Activated naive CD4-positive, alpha-beta T cell treated with anti-CD3 and anti-CD28 coated beads, Interleukin-2, amount 50 U/mL, for 24 hours (primary cell): ENCODE measurements around the gene SIPA1L3.

ENCODE experiments used
- H3K27ac Mint-ChIP-seq: one replicate; pipeline ENCODE4 v1.8.0; 2021; ENCODE audit warnings: mild to moderate bottlenecking, mixed read lengths
- H3K27me3 Mint-ChIP-seq: one replicate; pipeline ENCODE4 v1.8.0; 2021; ENCODE audit warnings: mixed read lengths
- H3K36me3 Mint-ChIP-seq: one replicate; pipeline ENCODE4 v1.8.0; 2021; ENCODE audit warnings: mixed read lengths
- H3K4me1 Mint-ChIP-seq: one replicate; pipeline ENCODE4 v1.8.0; 2021; ENCODE audit warnings: mixed read lengths
- H3K4me3 Mint-ChIP-seq: one replicate; pipeline ENCODE4 v1.8.0; 2021; ENCODE audit warnings: mild to moderate bottlenecking, mixed read lengths
- H3K9me3 Mint-ChIP-seq: one replicate; pipeline ENCODE4 v1.8.0; 2021; ENCODE audit warnings: mixed read lengths

Gene SIPA1L3

DNA sequence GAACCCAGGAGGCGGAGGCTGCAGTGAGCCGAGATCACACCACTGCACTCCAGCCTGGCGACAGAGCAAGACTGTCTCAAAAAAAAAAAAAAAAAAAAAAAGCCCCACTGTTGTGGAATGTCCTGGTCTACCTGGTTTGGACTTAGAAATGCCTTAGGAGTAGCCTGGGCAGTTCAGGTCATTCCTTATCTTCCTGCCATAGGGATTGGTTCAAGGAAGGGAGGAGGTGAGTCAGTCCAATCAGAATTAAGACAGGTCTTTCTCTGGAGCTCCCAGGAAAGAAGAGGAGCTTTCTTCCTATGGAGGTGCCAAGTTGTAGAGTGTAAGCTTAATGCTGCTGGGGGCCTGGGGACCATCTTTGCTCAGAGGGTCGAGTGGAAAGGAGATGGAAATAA, 44.8 kb downstream of the SIPA1L3 start:
- peaks cover 4% of the 10 kb centered on the region for H3K4me1 Mint-ChIP-seq
- H3K9me3 Mint-ChIP-seq = no peaks in the 10 kb centered on the region
- H3K4me3 Mint-ChIP-seq = no peak overlapping the region
- H3K36me3 Mint-ChIP-seq = peaks cover 9% of the 10 kb centered on the region
- no peaks in the 10 kb centered on the region for H3K27me3 Mint-ChIP-seq
- no peak overlapping the region for H3K27ac Mint-ChIP-seq

DNA sequence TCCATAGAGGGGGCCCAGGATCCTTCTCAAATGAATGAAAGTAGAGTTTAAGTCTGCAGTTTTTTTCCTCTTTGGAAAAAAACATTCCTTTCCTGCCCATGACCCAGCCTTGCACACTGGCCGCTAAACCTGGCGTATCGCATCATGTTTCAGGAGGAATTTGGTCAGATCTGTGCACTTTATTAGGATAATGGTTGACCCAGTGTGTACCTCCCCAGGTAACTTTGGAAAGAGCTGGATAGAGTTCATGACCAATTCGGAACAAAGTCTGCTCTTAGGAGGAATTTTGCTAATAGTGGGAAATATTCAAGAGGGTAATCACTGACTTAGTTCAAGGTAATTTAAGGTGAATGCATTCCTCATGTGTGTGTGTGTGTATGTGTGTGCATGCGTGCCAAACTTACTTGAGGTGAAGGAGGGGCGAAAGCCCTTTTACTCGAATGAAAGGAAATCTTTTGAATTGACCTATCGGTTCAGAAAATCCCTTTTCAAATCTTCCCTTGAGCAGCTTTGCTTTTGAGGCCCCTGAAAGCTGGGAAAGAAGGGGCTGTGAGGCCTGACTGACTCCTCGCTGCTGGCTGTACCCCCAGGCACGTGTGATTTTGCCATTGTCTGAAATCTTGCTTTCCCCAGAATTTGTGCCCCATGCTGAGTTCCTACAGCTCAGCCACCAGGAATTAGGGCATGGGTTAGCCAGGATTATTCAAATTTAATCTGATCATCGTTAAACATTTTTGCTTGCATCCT, 46.3 kb downstream of the SIPA1L3 start:
- Mint-ChIP-seq H3K9me3 (no peaks in the 10 kb centered on the region), H3K4me1 (peaks cover 7% of the 10 kb centered on the region)

DNA sequence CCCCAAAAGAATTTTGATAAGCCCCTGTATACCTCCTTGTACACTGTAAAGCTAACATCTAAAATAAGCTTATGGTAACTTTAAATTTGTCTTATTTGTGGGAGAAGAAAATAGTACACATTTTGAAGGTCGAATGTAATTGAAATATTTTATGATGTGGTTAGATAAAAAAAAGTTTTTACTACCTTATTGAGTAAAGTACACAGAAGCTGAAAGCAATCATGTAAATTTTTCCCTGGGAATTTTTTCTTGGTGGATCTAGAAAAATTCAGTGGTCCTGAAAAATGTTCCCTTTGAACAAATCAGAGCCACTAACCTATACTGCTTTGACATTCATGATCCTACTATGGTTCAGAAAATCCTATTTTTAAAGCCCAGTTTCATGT, 46.9 kb downstream of the SIPA1L3 start:
- Mint-ChIP-seq H3K27me3 (no peaks in the 10 kb centered on the region), H3K36me3 (peaks cover 11% of the 10 kb centered on the region), H3K4me3 (no peak overlapping the region), H3K4me1 (peaks cover 7% of the 10 kb centered on the region), H3K27ac (no peak overlapping the region), H3K9me3 (no peaks in the 10 kb centered on the region)

More for the DNA sequence above, 46.3 kb downstream of the SIPA1L3 start:
- H3K27me3 Mint-ChIP-seq = no peaks in the 10 kb centered on the region
- no peak overlapping the region for H3K4me3 Mint-ChIP-seq
- H3K36me3 Mint-ChIP-seq = peaks cover 9% of the 10 kb centered on the region
- H3K27ac Mint-ChIP-seq = no peak overlapping the region

DNA sequence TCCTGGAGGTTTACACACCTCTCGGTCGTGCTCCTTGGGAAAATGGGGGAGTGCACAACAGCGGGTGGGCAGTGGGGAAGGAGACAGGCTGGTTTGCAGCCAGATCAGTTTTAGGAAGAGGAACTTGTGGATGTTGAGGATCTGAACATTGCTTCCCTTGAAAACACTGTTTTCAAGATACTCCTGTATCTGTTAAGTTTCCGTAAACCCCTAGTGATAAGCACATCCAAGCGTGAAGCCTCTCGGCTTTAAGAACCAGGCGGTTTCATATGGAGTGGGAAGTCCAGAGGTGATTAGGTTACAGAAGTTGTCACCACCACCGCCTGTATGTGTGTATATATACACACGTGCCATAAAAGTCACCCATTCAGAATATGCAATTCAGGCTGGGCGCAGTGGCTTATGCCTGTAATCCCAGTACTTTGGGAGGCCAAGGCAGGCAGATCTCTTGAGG, 47.4 kb downstream of the SIPA1L3 start:
- no peaks in the 10 kb centered on the region for H3K9me3 Mint-ChIP-seq
- no peaks in the 10 kb centered on the region for H3K27me3 Mint-ChIP-seq
- H3K36me3 Mint-ChIP-seq = peaks cover 10% of the 10 kb centered on the region
- peaks cover 12% of the 10 kb centered on the region for H3K4me1 Mint-ChIP-seq
- no peak overlapping the region for H3K27ac Mint-ChIP-seq
- no peak overlapping the region for H3K4me3 Mint-ChIP-seq

DNA sequence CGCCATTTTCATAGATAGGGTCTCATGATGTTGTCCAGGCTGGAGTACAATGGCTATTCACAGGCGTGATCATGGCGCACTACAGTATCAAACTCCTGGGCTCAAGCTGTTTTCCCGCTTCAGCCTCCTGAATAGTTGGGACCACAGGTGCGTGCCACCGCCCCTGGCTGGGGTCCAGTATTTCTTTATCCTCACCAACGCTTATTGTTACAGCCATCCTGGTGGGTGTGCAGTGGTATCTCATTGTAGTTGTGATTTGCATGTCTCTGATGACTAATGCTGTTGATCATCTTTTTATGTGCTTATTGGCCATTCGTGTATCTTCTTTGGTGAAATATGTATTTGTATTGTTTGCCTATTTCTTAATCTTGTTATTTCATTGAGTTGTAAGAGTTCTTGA, 49.0 kb downstream of the SIPA1L3 start:
- Mint-ChIP-seq H3K36me3 (peaks cover 8% of the 10 kb centered on the region), H3K4me1 (peaks cover 15% of the 10 kb centered on the region), H3K27me3 (no peaks in the 10 kb centered on the region), H3K4me3 (no peak overlapping the region), H3K27ac (no peak overlapping the region), H3K9me3 (no peaks in the 10 kb centered on the region)

DNA sequence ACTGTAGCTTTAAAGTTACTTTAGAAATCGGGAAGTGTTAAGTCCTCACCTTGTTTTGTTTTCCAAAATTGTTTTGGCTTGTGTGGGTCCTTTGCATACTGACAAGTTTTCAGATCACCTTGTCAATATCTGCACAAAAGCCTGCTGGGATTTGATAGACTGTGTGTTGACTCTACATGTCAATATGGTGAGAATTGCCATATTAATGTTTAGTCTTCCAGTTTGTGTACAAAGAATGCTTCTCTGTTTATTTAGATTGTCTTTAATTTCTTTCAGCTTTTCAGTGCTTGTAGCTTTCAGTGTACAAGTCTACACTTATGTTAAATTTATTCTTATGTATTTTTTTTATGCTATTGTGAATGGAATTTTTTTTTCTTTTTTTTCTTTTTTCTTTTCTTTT, 50.2 kb downstream of the SIPA1L3 start:
- Mint-ChIP-seq H3K27ac (no peak overlapping the region), H3K9me3 (no peaks in the 10 kb centered on the region), H3K36me3 (peaks cover 12% of the 10 kb centered on the region), H3K4me3 (no peak overlapping the region), H3K27me3 (no peaks in the 10 kb centered on the region), H3K4me1 (peaks cover 13% of the 10 kb centered on the region)

DNA sequence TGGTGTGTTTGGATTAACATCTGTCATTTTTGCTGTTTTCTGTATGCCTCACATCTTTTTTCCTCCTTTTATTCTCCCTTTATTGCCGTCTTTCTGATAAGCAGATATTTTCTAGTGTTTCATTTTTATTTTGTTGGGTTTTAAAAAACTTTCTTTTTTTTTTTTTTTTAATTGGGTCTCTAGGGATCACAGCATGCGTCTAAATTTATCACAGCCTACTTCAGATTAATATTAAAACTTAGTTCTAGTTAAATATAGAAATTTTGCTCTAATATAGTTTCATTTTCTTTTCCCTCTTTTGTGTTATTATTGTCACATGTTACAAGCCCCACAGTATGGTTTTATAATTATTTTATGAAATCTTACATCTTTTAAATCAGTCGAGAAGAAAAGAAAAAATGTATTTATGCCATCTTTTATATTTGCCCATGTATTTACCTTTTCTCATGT, 52.7 kb downstream of the SIPA1L3 start:
- Mint-ChIP-seq H3K4me1 (peaks cover 13% of the 10 kb centered on the region), H3K4me3 (no peak overlapping the region), H3K27me3 (no peaks in the 10 kb centered on the region), H3K36me3 (peaks cover 17% of the 10 kb centered on the region), H3K27ac (no peak overlapping the region), H3K9me3 (no peaks in the 10 kb centered on the region)

DNA sequence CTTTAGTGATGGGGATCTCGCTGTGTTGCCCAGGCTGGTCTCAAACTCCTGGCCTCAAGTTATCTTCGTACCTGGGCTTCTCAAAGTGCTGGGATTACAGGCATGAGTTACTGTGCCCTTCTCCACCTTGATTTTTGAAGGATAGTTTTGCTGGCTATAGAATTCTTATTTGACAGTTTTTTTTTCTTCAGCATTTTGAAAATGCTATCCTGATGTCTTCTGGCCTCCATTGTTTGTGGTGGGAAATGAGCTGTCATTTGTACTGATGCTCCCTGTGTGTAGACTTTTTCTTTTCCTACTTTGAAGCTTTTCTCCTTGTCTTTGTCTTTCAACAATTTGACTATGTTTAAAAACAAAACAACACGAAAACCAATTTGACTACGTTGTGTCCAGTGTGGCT, 54.2 kb downstream of the SIPA1L3 start:
- Mint-ChIP-seq H3K27ac (no peak overlapping the region), H3K4me3 (no peak overlapping the region), H3K4me1 (peaks cover 13% of the 10 kb centered on the region), H3K36me3 (peaks cover 14% of the 10 kb centered on the region), H3K27me3 (no peaks in the 10 kb centered on the region), H3K9me3 (no peaks in the 10 kb centered on the region)

DNA sequence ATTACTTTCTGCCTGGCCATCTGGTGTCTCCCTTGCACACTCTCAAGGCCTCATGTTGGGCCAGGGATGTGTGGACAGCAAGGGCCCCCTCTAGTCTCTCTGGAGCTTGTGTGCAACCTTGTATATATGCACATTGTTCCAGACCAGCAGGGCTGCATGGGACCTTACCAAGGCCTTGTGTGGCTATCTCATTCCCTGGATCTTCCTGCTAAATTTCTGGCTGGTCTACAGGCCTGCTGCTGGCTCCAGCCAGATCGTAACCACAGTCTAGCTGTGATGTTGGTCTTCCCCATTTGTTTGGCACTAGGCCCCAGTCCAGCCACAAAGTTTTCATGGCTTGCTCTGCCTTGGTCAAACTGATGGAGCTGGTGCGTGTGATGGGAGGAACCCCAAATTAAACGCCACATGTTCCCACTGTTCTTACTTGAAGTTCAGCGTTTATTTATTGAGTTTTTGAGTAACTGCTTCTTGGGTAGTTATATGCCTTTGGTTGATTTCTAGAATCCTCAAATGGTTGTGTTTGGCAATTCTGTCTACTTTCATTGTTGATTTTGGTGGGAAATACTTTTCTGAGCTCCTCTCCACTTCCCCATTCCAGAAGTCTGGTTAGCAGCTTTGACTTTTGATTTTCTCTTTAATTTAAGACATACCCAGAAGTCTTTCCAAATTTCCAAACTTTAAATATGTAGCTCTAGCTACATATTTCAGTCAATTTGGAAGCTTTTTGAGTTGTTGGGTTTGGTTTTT, 56.4 kb downstream of the SIPA1L3 start:
- Mint-ChIP-seq H3K27ac (no peak overlapping the region), H3K36me3 (peaks cover 14% of the 10 kb centered on the region), H3K4me1 (peaks cover 8% of the 10 kb centered on the region), H3K4me3 (no peak overlapping the region), H3K27me3 (no peaks in the 10 kb centered on the region), H3K9me3 (no peaks in the 10 kb centered on the region)

DNA sequence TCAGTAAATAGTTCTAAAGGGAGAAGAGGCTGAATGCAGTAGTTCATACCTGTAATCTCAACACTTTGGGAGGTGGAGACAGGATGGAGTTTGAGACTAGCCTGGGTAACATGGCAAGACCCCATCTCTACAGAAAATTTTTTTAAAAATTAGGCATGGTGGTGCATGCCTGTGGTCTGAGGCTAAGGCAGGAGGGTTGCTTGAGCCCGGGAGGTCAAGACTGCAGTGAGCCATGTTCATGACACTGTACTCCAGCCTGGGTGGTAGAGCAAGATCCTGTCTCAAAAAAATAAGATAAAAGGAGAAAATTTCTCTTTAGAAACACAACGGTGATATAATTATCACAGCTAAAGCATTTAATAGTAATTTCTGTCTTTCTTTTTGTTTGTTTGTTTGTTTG, 57.1 kb downstream of the SIPA1L3 start:
- Mint-ChIP-seq H3K4me3 (no peak overlapping the region), H3K27me3 (no peaks in the 10 kb centered on the region), H3K9me3 (no peaks in the 10 kb centered on the region), H3K4me1 (peaks cover 7% of the 10 kb centered on the region), H3K27ac (no peak overlapping the region), H3K36me3 (peaks cover 15% of the 10 kb centered on the region)

DNA sequence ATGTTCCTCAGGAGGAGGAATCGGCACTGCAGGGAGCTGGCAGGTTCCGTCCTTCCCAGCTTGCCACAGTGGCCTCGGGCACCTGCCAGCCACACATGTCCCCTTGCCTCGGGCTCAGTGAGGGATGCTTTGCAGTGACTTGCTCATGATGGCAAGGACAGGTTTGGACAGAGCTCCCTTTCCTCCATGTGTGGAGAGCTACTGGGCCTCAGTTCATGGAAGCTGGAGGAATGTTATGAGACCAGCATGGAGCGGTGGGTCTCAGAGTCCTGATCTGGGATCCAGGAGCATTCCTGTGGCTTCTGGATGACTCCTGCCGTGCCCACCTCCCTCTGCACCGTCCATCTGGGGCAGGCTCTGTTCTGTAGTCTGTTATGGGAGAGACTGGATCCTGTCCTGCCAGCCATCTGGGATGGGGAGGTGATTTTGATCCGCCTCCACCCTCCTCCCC, 59.2 kb downstream of the SIPA1L3 start:
- no peak overlapping the region for H3K4me3 Mint-ChIP-seq
- H3K36me3 Mint-ChIP-seq = peaks cover 24% of the 10 kb centered on the region
- no peaks in the 10 kb centered on the region for H3K4me1 Mint-ChIP-seq
- H3K9me3 Mint-ChIP-seq = no peaks in the 10 kb centered on the region
- H3K27ac Mint-ChIP-seq = no peak overlapping the region
- H3K27me3 Mint-ChIP-seq = no peaks in the 10 kb centered on the region

DNA sequence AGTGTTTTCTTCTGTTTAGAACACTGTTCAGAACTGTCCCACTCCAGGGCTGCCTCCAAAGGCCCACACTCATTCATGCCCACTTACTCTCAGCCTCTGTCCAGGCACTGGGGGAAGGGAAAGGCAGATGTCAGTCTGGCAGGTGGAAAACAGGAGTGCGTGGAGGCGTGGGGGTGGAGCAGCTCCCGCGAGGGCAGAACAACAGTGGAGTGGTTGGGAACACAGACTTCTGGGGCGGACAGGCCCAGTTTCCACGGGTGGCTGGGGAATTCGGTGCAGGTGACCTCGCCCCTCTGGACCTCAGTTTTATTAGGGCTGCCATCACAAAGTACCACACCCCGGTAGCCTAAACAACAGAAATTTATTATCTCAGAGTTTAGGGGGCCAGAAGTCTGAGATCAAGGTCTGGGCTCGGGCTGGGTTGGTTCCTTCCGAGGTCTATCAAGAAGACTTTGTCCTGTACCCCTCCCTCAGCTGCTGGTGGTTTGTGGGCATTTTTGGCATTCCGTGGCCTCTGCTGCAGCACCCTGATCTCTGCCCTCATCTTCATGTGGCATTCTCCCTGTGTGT, 59.7 kb downstream of the SIPA1L3 start:
- Mint-ChIP-seq H3K27ac (no peak overlapping the region), H3K27me3 (no peaks in the 10 kb centered on the region), H3K36me3 (peaks cover 22% of the 10 kb centered on the region), H3K4me3 (no peak overlapping the region), H3K4me1 (no peaks in the 10 kb centered on the region), H3K9me3 (no peaks in the 10 kb centered on the region)

DNA sequence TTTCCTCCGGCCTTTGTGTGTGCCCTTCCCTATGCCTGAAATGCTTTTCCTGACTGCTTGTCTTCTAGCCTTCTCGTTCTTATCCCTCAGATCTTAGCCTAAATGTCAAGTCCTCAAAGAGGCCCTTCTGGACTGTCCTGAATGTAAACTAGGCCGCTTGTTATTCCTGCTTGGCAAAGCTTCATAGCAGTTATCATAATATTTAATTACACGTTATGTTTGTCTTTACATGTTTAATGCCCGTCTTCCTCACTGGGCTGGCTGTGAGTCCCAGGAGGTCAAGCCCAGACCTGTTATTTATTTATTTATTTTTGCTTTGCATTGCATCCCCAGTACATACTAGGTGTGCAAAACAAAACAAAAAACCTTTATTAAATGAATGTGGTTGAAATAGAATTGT, 62.7 kb downstream of the SIPA1L3 start:
- H3K4me1 Mint-ChIP-seq = no peaks in the 10 kb centered on the region
- no peaks in the 10 kb centered on the region for H3K27me3 Mint-ChIP-seq
- H3K27ac Mint-ChIP-seq = no peak overlapping the region
- peaks cover 19% of the 10 kb centered on the region for H3K36me3 Mint-ChIP-seq
- no peaks in the 10 kb centered on the region for H3K9me3 Mint-ChIP-seq
- H3K4me3 Mint-ChIP-seq = no peak overlapping the region

DNA sequence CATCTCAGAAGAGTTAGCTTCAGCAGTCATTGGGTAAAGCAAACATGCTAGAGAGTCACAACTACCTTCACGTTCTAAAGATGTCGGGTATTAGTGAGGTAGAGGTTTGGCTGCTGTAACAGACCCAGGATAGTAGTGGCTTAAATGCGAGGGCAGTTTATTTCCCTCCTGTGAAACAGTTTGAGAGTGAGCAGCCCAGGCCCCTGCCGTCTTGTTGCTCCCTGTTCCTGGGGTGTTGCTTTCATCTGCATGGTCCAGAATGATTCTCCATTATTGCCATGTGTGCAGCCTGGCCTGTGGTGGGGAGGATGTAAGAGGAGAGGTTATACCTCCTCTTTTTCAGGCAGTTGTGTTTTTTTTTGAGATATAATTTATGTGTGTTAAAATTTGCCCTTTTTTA, 63.7 kb downstream of the SIPA1L3 start:
- Mint-ChIP-seq H3K27me3 (no peaks in the 10 kb centered on the region), H3K4me3 (no peak overlapping the region), H3K4me1 (no peaks in the 10 kb centered on the region), H3K27ac (no peak overlapping the region), H3K36me3 (peaks cover 20% of the 10 kb centered on the region), H3K9me3 (no peaks in the 10 kb centered on the region)

DNA sequence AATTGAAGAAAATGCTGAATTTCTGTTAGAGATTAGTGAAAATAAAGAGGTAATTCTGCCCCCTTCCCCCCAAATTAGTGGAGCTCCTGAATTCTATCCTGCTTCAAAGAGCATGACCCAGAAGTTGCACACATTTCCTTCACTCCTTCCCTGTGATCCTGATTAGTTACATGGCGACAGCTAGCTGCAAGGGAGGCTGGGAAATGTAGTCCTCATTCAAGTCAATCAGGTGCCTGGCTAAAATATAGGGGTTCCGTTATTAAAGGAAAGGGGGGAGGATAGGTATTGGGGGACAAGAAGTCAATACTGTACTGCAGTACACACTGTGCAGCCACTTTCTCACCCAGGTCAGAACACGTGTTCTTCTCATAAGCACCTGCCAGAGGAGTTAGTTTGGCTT, 65.8 kb downstream of the SIPA1L3 start:
- Mint-ChIP-seq H3K36me3 (peaks cover 18% of the 10 kb centered on the region), H3K4me3 (no peak overlapping the region), H3K27ac (no peak overlapping the region), H3K9me3 (no peaks in the 10 kb centered on the region), H3K4me1 (no peaks in the 10 kb centered on the region), H3K27me3 (no peaks in the 10 kb centered on the region)

DNA sequence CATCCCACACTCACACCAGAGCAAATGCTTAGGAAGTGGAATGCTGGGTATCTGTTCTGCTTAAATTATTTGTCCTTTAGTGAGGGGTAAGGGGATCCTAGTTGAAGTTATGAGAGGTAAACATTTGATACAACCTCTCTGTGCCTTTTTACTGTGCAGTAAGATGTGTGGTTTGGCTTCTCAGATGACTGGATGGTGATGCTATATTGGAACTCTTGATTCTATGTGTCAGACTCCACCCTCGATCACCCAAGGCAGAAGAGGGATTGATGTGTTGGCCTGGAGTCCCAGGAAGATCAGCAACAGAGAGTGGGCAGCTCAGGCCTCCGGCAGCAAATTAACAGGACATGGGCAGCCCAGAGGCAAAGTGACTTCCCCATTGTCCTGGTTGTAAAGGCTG, 66.7 kb downstream of the SIPA1L3 start:
- Mint-ChIP-seq H3K27me3 (no peaks in the 10 kb centered on the region), H3K9me3 (no peaks in the 10 kb centered on the region), H3K4me3 (no peak overlapping the region), H3K27ac (no peak overlapping the region), H3K36me3 (peaks cover 16% of the 10 kb centered on the region), H3K4me1 (no peaks in the 10 kb centered on the region)
